Measurements from ENCODE around the gene OSBPL6.
A peak's percentile ranks its signal among the peaks of the same experiment; 100 is the strongest.

Gene OSBPL6

GRCh38 chr2:178450774-178451525 is 256.6 kb downstream of the OSBPL6 start, which contains the start of the genes PJVK and PRKRA:
PJVK (plus strand) TSS chr2:178451378; CDS start chr2:178453410, 2,032 bp downstream.
PRKRA (minus strand) TSS chr2:178451175; CDS start chr2:178451030, 145 bp downstream.
- Histone ChIP-seq H3K4me2 (ENCODE audit: low read length) (peak within 1 kb of the TSS; percentile 79), H3K27ac (ENCODE audit: low read depth, low read length) (peak within 1 kb of the TSS; percentile 79), H3K79me2 (ENCODE audit: control insufficient read depth, low read length) (peaks cover 34% of the 10 kb centered on the region), H3K36me3 (ENCODE audit: control insufficient read depth, low read length) (peaks cover 39% of the 10 kb centered on the region), H3K4me1 (ENCODE audit: control insufficient read depth, low read length) (peaks cover 29% of the 10 kb centered on the region), H3K27me3 (ENCODE audit: control insufficient read depth, low read length) (no peaks in the 10 kb centered on the region), H3F3A (ENCODE audit: control insufficient read depth, insufficient read depth) (0 out of 2 replicates have a peak, but pooled peaks cover 4% of the 10 kb centered on the region), H4K20me1 (ENCODE audit: control insufficient read depth, insufficient read depth, low read depth, low read length) (peaks cover 6% of the 10 kb centered on the region; the same call in 1 of the 2 replicates), H3K9me3 (ENCODE audit: control insufficient read depth, insufficient read depth, low read length) (no peaks in the 10 kb centered on the region), H3K4me3 (ENCODE audit: low read length) (peak within 1 kb of the TSS; percentile 93), H3K9me2 (replicated peaks; ENCODE audit: control insufficient read depth, low read length) (no peaks in the 10 kb centered on the region)
- no peak for TF ChIP-seq EZH2phosphoT487 (IDR thresholded peaks at IDR 0.05; ENCODE audit: borderline replicate concordance, low read length)
- no peak for TF ChIP-seq CTCF (IDR thresholded peaks at IDR 0.05; ENCODE audit: low read depth, low read length, poor library complexity, severe bottlenecking)

GRCh38 chr2:178452334-178452733 is 258.0 kb downstream of the OSBPL6 start:
- TF ChIP-seq CTCF (IDR thresholded peaks at IDR 0.05; ENCODE audit: low read depth, low read length, poor library complexity, severe bottlenecking) (no peak), EZH2phosphoT487 (IDR thresholded peaks at IDR 0.05; ENCODE audit: borderline replicate concordance, low read length) (no peak)
- peaks cover 29% of the 10 kb centered on the region for H3K36me3 ChIP-seq (ENCODE audit: control insufficient read depth, low read length)
- H3K4me2 ChIP-seq (ENCODE audit: low read length), result peak overlapping the region; percentile 79
- peaks cover 29% of the 10 kb centered on the region for H3K79me2 ChIP-seq (ENCODE audit: control insufficient read depth, low read length)
- H3K9me3 ChIP-seq (ENCODE audit: control insufficient read depth, insufficient read depth, low read length), result no peaks in the 10 kb centered on the region
- H3F3A ChIP-seq (ENCODE audit: control insufficient read depth, insufficient read depth), result 0 out of 2 replicates have a peak, but pooled peaks cover 2% of the 10 kb centered on the region
- H3K4me1 ChIP-seq (ENCODE audit: control insufficient read depth, low read length), result peaks cover 29% of the 10 kb centered on the region
- no peaks in the 10 kb centered on the region for H3K9me2 ChIP-seq (replicated peaks; ENCODE audit: control insufficient read depth, low read length)
- H3K27ac ChIP-seq (ENCODE audit: low read depth, low read length), result no peak overlapping the region
- H3K4me3 ChIP-seq (ENCODE audit: low read length), result peak overlapping the region; percentile 93
- H3K27me3 ChIP-seq (ENCODE audit: control insufficient read depth, low read length), result no peaks in the 10 kb centered on the region
- peaks cover 6% of the 10 kb centered on the region; the same call in 1 of the 2 replicates for H4K20me1 ChIP-seq (ENCODE audit: control insufficient read depth, insufficient read depth, low read depth, low read length)
